Breast epithelium (tissue), 3 donors: ENCODE data around the gene SATB1.

Experiments
- POLR2A ChIP-seq: fragments of 450-650 bp; IDR thresholded peaks from one replicate; pipeline ENCODE4 v1.6.1; 2016; ENCODE audit warnings: antibody characterized with exemption, mild to moderate bottlenecking, moderate library complexity
- POLR2AphosphoS5 ChIP-seq, 3 donors: sonication (generic); formaldehyde crosslinking; IDR thresholded peaks; one replicate each; pipeline ENCODE4 v1.6.1; 2017; ENCODE audit warnings: antibody characterized with exemption in 3 of 3
- TF ChIP-seq, protein P1 (sequence below), 3 donors: fragments of 450-650 bp; IDR thresholded peaks; one replicate each; pipeline ENCODE4 v1.5.1; 2016 to 2017; ENCODE audit warnings: antibody characterized with exemption in 3 of 3, mild to moderate bottlenecking in 3 of 3, moderate library complexity in 3 of 3

DNA sequence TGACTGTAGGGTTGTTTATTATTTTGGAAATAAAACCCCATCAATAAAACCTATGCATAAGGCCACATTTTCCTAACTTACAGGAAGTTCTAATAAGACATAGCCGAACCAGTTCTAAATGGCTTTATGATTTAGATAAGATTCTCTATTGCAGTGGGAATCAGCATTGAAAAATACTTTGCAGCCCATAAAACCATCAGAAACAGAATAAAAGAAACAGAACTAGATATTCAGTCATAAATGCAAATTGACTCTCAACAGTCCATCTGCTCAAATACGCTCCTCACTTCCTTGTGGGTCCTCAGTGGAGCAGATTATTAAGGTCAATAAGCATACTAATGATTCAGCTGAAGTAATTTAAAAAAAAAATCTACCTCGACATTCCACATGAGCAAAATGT lies 8.8 kb downstream of the SATB1 start:
- TF ChIP-seq, protein P1, sequence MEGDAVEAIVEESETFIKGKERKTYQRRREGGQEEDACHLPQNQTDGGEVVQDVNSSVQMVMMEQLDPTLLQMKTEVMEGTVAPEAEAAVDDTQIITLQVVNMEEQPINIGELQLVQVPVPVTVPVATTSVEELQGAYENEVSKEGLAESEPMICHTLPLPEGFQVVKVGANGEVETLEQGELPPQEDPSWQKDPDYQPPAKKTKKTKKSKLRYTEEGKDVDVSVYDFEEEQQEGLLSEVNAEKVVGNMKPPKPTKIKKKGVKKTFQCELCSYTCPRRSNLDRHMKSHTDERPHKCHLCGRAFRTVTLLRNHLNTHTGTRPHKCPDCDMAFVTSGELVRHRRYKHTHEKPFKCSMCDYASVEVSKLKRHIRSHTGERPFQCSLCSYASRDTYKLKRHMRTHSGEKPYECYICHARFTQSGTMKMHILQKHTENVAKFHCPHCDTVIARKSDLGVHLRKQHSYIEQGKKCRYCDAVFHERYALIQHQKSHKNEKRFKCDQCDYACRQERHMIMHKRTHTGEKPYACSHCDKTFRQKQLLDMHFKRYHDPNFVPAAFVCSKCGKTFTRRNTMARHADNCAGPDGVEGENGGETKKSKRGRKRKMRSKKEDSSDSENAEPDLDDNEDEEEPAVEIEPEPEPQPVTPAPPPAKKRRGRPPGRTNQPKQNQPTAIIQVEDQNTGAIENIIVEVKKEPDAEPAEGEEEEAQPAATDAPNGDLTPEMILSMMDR (IDR thresholded peaks at IDR 0.05), result no peak
- TF ChIP-seq POLR2AphosphoS5 (IDR thresholded peaks at IDR 0.05) (no peak), POLR2A (no peak)
